Stimulated activated CD4-positive, alpha-beta T cell treated with anti-CD3 and anti-CD28 coated beads, TNF-alpha, amount 100 ng/mL, for 24 hours (primary cell): ENCODE results near the gene VEPH1.

Experiments
- DNase-seq, 3 experiments: peaks; one replicate each; pipeline ENCODE4 v3.0.0-alpha.2; 2020; ENCODE audit warnings: low read depth in 3 of 3

VEPH1 gene

DNA sequence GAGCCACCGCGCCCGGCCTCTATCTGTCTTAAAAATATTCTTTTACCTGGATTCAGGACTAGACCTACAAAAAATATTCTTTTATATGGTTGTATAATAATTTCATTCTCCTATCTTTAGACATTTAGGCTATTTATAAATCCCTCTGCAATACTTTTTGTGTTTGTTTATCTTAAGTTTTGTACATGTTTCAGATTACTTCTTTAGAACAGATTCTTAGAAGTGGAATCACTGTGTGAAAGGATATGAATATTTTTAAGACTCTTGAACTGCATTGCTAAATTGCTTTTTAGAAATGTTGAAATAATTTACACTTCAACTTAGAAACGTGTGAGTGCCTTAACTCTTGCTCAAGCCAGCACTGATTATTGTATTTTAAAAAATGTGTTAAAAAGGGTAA is 197.8 kb downstream of the VEPH1 start:
- DNase-seq = no peak

DNA sequence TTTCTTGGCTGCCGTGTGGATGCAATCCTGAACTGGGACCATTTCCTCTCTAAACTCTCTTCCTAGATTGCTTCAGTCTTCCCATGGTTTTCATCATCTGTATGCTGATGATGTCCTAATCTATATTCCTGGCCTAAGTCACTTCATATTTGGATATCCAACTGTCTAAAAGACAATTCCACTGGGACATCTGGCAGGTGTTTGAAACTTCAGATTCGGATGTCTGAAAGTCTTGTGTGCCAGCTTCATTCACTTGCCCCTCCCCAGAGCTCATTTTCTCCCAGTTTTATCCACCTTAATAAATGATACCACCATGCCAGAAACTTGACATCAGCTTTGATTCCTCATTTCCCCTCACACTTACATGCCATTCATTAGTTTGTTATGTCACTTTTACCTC is 201.5 kb downstream of the VEPH1 start:
- no peak for DNase-seq

DNA sequence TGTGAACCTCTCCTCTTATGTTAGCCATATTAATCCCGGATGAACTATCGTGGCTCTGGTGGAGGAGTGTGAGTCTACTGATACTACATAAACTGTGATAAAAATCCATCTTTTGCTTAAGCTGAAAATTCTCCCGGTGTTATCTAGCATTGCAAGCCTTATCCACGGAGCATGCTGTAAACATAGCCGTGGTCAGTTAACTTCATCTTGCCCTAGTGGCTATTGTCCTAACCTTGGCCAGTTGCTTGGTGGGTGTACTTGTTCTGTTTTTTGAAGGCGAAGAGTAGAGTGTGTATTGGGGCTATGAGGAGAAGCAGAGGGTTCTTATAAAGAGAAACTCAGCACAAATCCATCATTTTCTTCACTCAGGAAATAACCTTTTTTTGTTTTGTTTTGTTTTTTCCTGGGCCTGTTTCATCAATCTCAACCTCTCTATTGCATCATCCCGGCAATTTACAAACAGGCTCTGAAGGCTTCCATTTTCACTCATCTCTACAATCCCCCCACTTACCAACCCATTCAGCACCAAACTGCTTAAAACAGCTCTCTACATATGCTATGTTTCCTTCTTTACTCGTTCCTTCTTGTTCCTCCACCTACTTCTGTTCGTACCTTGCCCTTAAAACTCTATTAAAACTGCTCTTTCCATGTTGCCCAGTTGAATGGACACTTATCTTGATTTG is 202.1 kb downstream of the VEPH1 start:
- no peak for DNase-seq

DNA sequence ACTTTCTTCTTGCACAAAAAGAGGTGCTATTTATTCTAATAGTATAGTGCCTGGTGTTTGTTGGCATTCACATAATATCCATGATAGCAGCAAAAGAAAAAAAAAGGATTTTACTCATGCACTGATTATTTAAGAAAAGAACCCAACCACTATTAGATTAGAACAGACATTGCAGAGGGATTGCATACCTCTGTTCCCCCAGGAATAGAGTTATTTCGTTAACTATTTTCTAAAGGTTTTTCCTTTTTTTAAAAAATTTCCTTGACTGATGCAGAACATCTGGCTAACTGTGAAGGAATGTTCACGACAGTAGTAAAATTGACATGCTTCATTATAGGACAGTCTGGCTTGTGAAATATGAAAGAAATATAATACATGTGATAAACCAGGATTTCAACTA is 203.1 kb downstream of the VEPH1 start:
- DNase-seq = no peak

DNA sequence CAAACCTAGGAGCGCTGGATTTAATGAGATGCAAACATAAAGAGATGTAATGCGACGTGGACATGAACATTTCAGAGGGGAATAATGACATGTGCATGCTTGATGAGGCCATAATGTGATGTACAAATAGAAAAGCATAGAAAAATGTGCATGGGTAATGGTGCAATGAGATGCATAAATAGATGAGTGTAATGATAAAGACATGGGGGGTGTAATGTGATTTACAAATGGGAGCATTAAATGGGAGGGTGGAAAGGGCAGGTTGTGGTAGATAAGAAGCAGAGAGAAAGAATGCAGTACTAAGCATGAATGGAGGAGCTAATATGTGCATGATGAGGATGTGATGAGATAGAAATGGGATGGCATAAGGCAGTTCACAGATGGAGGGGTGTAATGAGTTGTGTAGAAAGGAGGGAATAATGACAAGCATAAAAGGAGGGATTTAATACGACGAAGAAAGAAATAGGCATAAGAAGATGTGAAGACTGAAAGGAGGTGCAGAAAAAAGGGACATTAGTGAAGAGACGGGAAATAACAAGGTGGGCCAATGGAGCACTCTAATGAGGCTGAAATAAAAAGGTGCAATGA is 205.8 kb downstream of the VEPH1 start:
- DNase-seq = no peak

DNA sequence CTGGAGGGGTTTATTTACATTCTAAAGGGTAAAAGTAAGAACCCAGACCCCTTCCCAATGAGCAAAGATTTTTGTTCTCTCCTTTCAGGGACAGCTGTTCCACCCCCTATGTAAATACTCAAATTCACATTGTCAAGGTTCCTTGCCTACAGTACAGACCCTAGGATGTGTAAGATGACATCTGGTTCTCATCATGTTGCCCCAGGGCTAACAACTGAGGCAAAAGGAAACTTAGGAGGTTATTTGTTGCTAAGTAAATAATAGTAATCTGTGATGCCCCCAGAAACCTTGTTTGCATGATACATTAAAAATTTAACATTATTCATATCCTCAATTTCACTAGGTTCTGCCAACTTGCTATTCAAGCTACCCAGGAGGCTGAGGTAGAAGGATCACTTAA is 208.3 kb downstream of the VEPH1 start:
- DNase-seq = no peak

DNA sequence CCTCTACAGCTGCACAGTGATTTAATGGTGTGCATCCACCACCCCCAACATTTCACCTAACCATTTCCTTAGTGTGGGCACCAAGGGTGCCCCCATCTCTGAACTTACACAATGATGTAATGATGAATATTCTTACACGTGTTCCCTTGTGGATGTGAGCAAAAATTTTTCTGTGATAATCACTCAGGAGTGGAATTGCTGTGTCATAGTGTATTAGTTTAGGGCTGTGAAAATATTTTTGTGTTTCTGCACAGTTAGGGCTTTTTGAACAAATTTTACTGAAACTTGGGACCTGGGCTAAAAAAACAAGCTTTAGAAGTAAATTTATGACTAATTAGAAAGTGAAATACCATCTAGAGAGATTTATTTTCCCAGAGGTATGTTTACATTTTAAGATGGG is 208.7 kb downstream of the VEPH1 start:
- DNase-seq = no peak

DNA sequence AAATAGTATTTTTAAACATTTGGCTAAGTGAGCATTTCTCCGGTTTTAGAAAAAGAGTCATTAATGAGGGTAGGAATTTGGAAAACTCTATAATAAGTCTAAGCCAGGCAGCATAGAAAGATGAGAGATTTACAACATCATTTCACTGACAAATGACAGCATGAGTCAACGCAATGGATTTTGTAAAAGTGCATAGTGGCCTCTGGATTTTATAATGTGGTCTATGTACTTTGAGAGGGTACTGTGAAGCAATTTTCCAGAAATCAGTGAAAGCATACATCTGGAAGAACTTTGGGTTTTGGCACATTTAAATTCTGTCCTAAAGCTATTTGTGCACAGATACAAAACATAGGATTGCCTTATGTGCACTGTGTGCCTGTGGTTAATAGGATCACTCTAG is 212.4 kb downstream of the VEPH1 start:
- no peak for DNase-seq

DNA sequence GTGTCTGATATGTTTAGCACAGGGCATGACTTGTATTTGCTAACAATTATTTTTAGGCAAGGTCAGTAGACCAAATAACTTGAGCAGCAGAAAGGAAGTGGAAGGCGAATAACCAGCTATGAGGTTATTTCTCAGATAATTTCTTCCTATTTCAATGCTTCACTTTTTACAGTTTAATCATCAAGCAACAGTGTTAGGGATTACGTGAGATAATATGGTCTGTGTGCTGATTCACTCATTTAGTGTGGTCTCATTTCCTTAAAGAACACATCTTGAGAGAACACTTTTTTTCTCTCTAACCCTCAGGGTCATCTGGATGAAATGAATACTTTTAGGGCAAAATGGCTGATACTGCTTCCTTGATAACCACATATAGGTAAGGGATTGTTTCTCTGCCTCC is 217.2 kb downstream of the VEPH1 start:
- no peak for DNase-seq

DNA sequence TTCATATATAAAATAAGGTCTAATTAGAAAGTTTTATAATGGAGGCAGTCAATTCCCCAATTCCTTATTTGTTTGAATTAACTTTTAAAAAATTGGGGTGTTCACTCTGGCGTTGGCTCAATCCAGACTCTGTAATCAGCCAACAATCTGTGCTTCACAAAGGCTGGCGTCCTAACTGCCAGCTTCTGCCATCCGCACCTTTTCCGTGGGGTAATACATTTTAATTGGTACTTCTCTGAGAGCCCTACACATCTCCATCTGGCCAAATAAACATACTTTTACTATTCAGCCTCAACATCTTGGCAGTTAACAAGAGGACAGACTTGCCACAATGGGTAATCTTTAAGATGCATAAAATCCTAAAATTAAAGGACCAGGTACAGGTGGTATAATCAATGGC is 218.1 kb downstream of the VEPH1 start:
- no peak for DNase-seq

DNA sequence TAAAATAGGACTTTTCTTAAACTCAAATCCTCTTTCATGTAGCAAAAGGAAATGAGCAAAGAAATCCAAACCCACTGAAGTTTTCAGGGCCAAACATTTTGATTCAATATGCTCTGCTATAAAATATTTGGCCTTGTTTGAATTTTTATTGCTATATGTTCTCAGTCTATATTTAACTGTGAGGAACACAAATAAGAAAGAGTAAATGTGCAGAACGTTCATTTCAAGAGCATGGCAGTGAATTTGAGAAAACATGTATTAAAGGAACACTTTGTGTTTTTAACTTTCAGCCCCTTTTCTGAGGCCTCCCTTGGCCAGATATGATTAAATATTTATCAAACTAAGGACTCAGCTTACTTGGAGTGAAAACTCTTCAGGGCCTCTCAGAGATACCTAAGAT is 218.5 kb downstream of the VEPH1 start:
- DNase-seq = no peak

DNA sequence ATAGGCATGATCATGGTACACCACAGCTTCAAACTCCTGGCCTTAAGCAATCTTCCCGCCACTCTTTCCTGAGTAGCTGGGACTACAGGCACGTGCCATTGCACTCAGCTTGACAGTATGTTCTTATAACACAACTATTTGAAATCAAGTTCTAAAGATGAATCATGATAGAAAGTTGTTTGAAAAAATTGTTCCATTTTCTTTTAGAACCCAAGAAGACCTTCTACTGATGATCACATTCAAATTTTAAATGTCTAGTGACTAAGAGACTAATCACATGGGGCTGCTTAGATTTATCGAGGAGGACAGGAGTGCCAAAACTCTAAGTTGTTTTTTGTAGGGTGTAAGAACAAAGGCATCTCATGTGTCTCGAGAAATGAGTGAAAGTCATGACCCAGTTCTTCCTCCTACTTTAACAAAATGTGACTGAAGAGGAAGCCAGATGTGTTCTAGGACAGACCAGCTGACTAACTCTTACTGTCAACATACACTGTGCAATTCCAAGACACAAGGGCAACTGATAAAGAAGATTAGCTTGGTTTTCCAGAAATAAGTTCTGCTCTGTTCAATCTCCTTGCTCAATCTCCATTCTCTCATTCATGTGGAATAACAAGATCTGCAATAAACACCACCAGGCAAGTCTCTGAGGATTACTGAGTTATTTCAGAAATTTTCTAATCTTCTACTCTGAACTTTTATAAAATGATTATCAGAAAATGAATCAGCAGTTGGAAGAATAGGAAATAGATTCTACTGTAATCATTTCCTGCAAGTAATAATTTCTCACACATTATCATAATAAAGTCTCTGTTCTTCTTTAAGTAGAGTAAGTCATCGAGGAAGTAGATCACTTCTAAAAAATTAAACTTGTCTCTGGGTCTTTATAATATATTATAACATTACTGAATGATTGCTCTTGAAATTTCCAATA is 220.7 kb downstream of the VEPH1 start:
- no peak for DNase-seq

DNA sequence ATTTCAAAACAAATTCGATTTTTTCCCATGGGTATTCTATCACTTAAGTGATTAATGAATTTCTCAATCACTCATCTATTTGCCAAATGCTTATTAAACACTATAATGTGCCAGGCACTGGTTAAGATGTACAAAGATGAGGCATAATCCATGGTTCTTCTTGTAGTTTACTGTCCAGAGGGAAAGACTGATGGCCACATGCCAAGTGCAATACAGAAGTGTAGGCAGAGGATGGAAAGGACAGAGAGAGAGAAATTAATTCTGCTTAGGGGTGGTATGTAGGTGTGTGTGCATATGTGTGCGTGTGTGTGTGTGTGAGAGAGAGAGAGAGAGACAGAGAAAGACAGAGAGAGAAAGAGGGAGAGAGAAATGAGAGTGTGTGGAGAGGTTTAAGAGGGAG is 222.4 kb downstream of the VEPH1 start:
- DNase-seq = no peak

DNA sequence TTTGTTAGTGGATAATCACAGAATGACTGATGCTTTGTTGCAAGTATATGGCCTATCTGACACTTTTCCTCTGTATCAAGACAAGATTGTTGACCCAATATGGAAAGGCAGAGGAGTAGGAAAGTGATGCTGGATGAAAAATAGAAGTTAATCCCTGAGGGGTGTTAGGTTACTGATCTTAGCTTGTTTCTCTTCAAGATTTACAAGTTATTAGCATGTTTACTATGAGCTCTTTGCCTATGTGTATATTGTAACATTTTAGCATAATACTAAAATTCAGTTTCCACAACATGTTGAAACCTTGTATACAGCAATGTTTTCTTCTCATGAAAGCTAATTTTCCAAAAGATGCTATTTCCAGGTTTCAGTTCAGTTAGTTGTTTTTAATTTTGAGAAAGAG is 222.9 kb downstream of the VEPH1 start:
- no peak for DNase-seq

DNA sequence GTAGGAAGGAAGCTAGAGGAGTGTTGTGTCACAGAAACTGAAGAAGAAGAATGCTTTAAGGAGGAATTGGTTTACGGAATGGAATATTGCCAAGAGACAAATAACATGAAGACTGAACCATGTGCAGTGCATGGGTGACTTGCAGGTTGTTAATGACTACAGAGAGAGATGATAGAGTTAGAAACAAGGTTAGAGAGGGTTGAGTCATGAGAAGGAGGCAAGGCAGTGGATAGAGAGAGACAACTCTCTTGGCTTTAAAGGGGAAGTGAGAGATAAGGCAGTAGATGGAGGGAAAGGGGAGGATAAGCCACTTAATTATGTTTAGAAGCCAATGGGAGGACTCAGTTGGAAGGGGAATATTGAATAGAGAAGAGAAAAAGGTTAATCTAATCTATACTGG is 224.0 kb downstream of the VEPH1 start:
- DNase-seq = no peak

DNA sequence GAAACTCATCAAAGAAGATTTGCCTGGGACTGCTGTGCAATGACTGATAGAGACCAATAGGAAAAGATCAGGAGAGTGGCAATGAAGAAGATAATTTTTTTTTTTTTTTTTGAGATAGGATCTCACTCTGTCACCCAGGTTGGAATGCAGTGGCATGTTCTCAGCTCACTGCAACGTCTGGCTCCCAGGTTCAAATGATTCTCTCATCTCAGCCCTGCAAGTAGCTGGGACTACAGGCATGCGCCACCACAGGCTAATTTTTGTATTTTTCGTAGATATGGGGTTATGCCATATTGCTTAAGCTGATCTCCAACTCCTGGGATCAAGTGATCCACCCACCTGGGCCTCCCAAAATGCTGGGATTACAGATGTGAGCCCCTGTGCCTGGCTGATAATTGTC is 226.4 kb downstream of the VEPH1 start:
- no peak for DNase-seq

DNA sequence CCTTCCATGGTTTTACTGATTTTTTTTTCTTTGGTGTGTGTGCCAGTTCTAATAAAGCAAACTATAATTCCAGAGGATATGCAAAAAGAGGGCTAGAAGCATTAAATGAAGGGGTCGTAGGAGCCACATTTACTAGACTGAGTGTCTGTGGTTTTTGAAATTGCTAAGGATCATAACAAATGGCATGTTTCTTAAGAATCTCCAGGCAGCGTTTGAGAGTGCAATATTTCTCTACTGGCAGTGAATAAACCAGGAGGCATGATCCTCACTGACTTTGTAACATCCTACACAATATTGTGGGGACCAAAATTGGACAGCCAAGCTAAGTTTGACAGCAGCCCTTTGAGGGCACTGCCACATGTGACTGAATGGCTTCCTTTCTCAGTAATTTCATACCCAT is 227.4 kb downstream of the VEPH1 start:
- no peak for DNase-seq

DNA sequence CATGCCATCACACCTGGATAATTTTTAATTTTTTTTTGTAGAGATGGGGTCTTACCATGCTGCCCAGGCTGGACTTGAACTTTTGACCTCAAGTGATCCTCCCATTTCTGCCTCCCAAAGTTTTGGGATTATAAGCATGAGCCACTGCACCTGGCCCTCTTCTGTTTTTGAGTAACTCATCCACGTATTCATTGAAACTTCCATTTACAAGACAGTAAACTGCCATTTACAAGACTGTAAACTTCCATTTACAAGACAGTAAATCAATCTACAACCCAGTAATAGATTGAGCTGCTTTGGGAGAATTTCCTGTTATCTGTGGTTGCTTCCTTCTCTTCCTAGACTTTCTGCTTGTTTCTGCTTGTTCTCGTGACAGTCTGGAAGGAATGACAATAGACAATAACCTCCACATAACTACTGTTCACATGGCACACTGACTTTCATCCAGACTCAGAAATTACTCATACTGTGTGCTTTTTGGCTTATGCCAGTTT is 228.5 kb downstream of the VEPH1 start:
- DNase-seq = no peak

DNA sequence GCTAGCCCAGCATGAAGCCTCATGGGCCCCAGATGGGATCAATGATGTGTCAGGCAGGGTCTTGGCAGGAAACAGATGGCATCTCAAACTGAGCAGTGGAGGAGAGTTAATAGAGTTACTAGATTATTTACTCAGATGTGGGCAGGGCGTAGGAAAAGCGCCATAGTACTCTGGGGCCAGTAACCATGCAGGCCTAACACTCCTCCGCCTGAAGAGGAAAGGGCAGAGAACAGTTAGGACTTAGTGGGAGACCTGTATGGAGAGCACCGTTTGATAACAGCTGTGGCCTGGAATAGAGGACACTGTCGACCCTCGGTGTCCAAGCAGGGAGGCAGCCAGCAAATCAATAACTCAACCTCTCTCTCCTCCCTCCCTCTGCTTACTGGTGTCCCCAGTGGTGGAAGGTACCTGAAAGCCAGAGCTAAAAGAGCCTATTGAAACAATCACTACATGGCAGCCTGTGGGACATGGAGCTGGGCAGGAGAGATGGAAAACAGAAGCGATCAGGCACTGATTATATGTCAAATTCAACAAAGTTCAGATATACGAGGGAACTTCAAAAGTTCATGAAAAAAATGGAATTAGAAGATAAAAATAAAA is 231.8 kb downstream of the VEPH1 start:
- no peak for DNase-seq

DNA sequence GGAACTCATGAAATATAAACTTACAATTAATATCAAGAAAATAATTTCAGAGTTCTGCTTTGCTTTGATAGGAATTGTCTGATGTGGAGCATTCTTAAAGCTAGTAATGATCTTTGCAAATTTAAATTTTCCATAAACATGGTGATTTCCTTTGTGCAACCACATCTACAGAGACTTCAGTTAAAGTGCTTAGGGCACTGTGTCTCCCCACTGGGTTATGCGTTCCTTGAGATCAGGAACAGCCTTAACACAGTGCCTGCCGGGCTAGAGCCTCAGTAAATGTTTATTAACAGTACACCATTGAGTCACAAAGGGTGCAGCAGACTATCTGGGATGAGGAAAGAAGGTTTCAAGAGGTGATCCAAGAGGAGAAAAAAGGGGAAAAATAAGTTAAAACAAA is 235.2 kb downstream of the VEPH1 start:
- no peak for DNase-seq

DNA sequence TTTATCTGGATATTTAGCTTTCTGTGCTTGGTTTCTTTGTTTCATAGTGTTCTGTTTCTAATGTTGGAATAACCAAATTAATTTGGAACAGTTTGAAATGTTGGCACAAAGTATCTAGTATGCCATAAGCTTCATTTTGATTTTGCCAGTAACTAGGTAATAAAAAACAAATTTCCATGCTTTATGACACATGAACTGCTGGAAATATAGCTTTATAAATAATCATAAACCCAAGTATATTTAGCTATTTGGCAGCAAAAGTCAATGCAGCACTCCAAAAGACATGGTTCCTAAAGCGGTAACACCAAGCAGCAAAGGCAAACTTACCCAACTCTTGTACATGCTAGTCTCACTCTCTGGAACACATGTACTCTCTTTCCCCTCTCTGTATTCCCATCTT is 237.3 kb downstream of the VEPH1 start:
- no peak for DNase-seq

DNA sequence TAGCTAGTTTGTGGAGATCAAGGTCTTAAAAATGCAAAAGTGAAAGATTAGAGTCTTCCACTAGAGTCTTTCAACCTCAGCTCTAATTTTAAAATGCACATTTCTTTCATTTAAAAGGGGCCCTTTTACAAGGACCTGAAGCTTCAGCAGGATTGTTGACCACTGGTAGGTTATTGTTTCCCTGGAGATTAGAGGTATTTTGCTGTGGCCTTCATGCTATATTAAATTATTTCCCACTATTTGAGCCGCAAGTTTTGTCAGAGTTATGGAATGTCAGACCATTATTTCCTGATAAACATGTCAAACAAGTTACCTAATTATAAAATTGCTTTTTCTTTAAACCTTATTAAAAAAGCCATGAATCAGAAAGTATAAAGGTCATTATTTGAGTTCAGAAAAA is 240.2 kb downstream of the VEPH1 start:
- no peak for DNase-seq
